HG03175 (cell line): ENCODE results near the gene TRAPPC5.

Experiments
- ATAC-seq: cut with Tn5 transposase; IDR thresholded peaks from one replicate; pipeline ENCODE4 v1.9.1; 2021; ENCODE audit warnings: mild to moderate bottlenecking, moderate library complexity; ENCODE audit not compliant: unreplicated experiment

The TRAPPC5 gene

DNA sequence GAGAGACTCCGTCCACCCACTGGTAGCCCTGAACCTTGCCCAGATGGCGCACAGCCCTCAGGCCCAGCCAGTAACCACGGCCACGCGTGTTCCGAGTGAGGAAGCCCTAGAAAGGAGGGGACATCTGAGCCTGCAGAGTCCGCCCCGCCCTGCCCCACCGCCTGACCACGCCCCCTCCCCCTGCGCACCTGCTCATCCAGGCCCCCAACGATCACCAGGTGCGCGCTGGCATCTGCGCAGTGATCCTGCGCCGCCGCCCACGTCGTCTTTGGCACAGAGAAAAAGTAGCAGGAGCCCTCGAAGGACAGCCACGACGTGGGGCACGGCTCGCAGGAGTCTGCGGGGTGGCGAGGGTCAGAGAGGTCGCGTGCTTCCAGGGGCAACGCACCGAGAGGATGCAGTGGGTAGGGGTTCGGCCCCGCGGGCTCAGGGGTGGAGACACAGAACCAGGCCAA is 49.2 kb downstream of the TRAPPC5 start:
- no peak for ATAC-seq

DNA sequence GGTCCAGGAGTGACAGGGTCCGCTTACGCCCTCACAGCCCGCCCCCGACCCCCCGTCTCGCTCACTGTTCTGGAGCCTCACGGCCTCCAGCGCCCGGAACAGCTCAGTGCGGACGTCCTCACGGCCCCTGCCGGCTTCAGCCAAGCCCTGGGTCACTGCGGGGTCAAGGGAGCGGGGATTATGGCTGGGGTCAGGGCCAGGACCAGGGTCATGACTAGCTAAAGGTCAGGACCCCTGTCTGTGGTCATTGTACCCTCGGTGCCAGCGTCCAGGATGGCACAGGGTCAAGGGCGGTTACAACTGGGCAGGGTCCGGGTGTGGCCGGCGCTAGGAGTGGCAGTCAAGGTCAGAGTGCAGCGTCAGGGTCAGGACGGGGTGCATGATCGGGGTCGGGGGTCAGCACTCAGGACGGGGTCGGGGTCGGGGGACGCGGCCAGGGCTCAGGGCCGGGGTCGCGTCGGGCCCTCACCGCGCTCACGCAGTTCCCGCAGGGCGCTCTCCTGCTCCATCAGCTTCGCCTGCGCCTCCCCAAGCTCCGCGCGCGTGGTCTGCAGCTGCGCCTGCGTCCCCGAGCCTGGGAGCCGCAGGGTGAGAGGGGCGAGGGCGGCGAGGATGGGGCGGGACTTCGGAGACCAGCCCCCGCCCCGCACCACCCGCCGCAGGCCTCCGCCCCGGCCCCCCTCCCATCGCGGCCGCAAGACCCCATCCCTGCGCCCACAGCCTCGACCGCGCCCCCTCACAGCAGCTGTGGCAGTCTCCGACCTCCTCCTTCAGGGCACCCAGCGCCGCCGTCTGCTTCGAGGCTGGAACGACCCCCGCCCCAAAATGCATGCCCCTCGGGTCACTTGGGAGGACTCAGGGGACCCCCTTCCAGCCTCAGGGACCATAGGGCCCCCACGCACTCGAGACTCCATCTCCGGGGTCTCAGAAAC is 49.9 kb downstream of the TRAPPC5 start:
- no peak for ATAC-seq

DNA sequence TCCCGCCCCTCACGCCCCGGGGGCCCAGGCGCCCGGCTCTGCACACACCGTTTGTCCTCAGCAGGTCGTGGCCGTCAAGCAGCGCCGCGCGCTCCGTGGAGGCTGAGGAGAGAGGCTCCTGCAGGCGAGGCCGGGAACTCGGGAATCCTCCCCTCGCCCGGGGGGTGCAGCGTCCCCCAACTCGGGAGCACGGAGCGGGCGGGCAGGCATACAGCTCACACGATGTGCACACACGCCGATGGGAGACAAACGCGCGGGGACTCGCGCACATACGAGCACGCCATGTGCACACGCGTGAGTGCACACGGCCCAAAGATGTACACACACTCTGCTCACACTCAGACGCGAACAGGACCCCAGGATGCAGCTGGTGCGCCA is 50.6 kb downstream of the TRAPPC5 start:
- ATAC-seq, result no peak

DNA sequence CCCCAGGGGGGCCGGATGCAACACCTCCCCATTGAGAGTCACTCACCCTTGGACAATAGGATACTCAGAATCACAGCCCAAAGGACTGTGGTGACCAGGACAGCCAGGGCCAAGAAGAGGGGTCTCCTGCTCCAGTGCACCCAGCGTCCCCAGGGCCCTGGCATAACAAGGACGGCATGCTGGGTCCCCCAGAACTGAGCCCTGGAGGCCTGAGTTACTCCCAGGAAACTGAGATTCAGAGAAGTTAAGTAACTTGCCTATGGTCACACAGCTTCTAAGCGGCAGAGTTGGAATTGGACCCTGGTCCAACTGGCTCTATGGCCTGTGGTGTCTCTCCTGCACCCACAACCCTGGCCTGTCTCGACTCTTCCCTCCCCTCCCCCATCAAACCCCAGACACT is 51.0 kb downstream of the TRAPPC5 start:
- ATAC-seq, result no peak

DNA sequence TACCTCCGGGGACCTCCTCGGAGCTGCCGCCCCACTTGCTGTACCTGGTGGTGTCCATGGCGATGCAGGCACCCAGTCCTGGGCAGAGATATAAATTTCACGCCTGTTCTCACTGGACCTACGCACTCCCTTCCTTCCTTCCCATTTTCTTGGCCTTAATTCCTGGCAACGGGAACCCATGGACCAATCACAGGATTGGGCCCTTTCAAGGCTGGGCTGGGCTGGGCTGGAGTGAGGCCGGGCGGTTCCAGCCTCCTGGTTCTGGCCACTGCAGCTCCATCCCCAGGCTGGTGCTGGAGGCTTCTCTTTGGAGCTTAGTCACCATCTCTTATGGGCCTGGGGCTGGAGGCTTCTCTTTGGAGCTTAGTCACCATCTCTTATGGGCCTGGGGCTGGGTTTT is 51.4 kb downstream of the TRAPPC5 start, which contains the start of gene CLEC4G:
CLEC4G (minus strand) TSS at position 66 of the 400 bp plus-strand sequence; CDS start at position 58, 8 bp downstream.
- ATAC-seq, result no peak

DNA sequence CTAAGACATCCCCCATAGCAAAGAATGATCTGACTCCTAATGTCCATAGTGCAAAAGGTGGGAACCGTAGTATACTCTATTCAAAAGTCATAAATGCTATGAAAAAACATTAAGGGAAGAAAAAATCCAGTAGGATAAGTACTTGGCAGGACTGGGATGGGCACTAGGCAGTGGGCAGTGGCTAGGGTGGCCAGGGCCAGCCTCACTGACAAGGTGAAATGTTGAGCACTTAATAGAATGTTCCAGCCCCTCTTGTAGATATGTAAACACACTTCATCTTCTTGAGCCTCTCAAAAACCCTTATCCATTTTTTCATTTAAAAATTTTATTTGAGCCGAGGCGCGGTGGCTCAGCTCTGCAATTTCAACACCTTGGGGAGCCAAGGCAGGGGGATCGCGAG is 52.7 kb downstream of the TRAPPC5 start:
- no peak for ATAC-seq

DNA sequence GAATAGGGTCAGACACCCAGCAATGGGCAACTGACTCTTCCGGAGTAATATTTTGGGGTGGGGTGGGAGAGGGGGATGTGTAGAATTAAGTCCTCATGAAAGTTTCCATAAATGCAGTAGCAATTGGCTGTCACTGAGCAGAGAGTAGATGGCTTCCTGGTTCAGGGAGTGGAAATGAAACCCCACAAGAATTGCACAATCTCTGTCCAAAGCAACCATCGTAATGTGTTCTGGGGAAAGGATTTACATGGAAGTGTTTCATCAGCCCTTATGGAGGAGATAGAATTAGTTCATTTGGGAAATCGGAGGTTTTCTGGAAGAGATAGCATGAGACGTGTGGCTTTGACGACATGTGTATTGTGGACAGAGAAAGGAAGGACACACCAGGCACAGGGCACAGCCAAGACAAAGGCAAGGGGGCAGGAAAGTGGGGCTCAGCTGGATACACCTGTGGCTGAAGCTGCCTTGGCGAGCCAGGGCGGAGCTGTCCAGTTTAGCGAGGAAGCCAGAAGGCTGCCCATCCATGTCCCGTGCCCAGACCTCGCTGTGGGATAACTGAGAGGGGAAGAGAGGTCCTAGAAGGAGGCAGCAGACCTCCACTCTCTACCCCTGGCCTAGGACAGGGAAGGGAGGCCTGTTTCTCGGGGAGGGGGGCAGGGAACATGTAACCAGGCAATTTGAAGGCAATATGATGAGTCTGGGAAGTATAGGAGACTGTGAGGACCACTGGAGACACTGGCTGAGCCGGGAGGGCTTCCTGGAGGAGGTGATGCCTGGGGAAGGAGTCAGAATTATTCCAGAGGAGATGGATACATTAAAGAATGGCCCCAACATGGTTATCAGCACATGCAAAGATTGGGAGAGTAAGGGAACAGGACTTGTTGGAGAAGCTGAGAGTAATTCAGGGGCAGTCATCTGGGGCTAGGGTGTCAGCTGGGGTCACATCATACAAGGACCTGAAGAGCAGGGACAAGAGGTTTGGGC is 53.9 kb downstream of the TRAPPC5 start:
- ATAC-seq, result no peak

DNA sequence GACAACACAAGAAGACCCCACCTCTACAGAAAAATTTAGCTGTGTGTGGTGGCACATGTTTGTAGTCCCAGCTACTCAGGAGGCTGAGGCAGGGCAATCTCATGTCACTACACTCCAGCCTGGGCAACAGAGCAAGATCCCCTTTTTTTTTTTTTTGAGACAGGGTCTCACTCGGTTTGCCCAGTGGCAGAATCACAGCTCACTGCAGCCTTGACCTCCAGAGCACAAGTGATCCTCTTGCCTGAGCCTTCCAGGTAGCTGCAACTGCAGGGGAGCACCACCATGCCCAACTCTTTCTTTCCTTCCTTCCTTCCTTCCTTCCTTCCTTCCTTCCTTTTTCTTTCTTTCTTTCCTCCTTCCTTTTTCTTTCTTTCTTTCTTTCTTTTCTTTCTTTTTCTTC is 55.5 kb downstream of the TRAPPC5 start:
- ATAC-seq, result no peak

DNA sequence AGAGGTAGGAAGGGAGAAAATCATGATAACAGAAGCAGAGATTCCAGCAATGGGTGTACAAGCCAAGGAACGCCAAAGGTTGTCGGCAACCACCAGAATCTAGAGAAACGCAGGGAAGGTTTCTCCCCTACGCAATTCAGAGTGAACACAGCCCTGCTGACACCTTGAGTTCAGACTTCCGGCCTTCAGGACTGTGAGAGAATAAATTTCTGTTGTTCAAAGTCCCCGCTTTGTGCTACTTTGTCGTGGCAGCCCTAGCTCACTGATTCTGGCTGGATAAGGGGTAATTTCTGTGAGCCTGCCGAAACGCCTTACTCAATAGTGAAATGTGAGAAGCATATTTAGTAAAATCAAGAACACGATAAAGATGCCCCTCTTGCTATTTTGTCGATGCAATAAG is 56.6 kb downstream of the TRAPPC5 start:
- no peak for ATAC-seq
